SKM-1 treated with dmso at 0.1 percent for 144 hours (cell line): ENCODE data around the gene KRTAP9-6.
"Not testable (repeated sequence)": the region's sequence is repeated elsewhere in the genome, so short reads cannot be mapped to it uniquely, and the experiment has no call there.

Source experiments
- DNase-seq: peaks from one replicate; lab custom pipeline; 2025; ENCODE audit not compliant: unreplicated experiment; lab: John Stamatoyannopoulos, UW

Gene KRTAP9-6

GRCh38 chr17:41265078-41265477 is at the start of gene KRTAP9-6:
KRTAP9-6 (plus strand) TSS chr17:41265378; CDS start chr17:41265378, 0 bp downstream.
- no peak for DNase-seq

GRCh38 chr17:41215681-41216080 is 49.5 kb upstream of the KRTAP9-6 start:
- DNase-seq = no peak

GRCh38 chr17:41223821-41224220 is 41.4 kb upstream of the KRTAP9-6 start:
- no peak for DNase-seq

- no peak for DNase-seq
Observed at GRCh38 chr17:41226051-41226450, 39.1 kb upstream of the KRTAP9-6 start.

- DNase-seq = not testable (repeated sequence)
Observed at GRCh38 chr17:41226598-41227095, 38.5 kb upstream of the KRTAP9-6 start, which contains the start of gene KRTAP9-2. KRTAP9-2 (plus strand) TSS chr17:41226648; CDS start chr17:41226655, 7 bp downstream.

- DNase-seq = no peak
Observed at GRCh38 chr17:41230094-41230493, 35.1 kb upstream of the KRTAP9-6 start.

- no peak for DNase-seq
Observed at GRCh38 chr17:41231731-41232130, 33.4 kb upstream of the KRTAP9-6 start.

GRCh38 chr17:41232399-41233105 is 32.6 kb upstream of the KRTAP9-6 start, which contains the start of gene KRTAP9-3:
KRTAP9-3 (plus strand) TSS chr17:41232449; CDS start chr17:41232502, 53 bp downstream.
- not testable (repeated sequence) for DNase-seq

- DNase-seq = not testable (repeated sequence)
Observed at GRCh38 chr17:41237116-41237515, 28.1 kb upstream of the KRTAP9-6 start.

GRCh38 chr17:41237949-41238437 is 27.2 kb upstream of the KRTAP9-6 start, which contains the start of gene KRTAP9-8:
KRTAP9-8 (plus strand) TSS chr17:41237999; CDS start chr17:41238052, 53 bp downstream.
- DNase-seq = not testable (repeated sequence)

- not testable (repeated sequence) for DNase-seq
Observed at GRCh38 chr17:41246995-41247787, 18.0 kb upstream of the KRTAP9-6 start.

GRCh38 chr17:41249637-41250240 is 15.4 kb upstream of the KRTAP9-6 start, which contains the start of gene KRTAP9-4:
KRTAP9-4 (plus strand) TSS chr17:41249687; CDS start chr17:41249721, 34 bp downstream.
- not testable (repeated sequence) for DNase-seq

- no peak for DNase-seq
Observed at GRCh38 chr17:41251261-41251660, 13.9 kb upstream of the KRTAP9-6 start.

GRCh38 chr17:41254861-41255260 is 10.3 kb upstream of the KRTAP9-6 start:
- DNase-seq = no peak

GRCh38 chr17:41255381-41256290 is 9.5 kb upstream of the KRTAP9-6 start, which contains the start of gene KRTAP9-9:
KRTAP9-9 (plus strand) TSS chr17:41255384.
- DNase-seq = not testable (repeated sequence)

- no peak for DNase-seq
Observed at GRCh38 chr17:41256291-41256685, 8.9 kb upstream of the KRTAP9-6 start.

- DNase-seq = no peak
Observed at GRCh38 chr17:41258406-41258805, 6.8 kb upstream of the KRTAP9-6 start.

GRCh38 chr17:41263212-41263611 is 2.0 kb upstream of the KRTAP9-6 start:
- DNase-seq = no peak

- no peak for DNase-seq
Observed at GRCh38 chr17:41264599-41264998, 579 bp upstream of the KRTAP9-6 start.

- DNase-seq = no peak
Observed at GRCh38 chr17:41267711-41268110, 2.5 kb downstream of the KRTAP9-6 start.
